Stimulated activated CD4-positive, alpha-beta T cell treated with anti-CD3 and anti-CD28 coated beads, Interleukin-4, amount 100 ng/mL, for 1 hour (primary cell): ENCODE measurements around the gene IRF3.

Source experiments
- DNase-seq: peaks from one replicate; pipeline ENCODE4 v3.0.0-alpha.2; 2020

IRF3 gene

DNA sequence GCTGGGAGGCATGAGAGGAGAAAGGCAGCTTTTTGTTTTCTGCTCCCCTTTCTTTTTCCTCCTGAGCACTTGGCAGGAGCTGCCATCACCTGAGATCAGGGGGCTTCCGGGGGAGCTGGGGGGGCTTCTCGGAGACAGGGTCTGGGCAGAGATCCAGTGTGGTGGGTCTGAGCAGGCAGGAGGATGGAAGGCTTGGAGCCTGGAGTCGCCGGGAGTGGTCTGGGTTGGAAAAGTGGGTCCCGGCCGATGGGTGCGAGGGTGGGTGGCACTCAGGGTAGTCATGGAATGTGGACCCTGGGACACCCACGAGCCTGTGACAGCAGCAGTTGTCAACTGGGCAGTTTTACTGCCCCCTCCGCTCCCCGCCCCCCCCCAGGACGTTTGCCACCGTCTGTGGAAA is 21.5 kb upstream of the IRF3 start:
- no peak for DNase-seq

DNA sequence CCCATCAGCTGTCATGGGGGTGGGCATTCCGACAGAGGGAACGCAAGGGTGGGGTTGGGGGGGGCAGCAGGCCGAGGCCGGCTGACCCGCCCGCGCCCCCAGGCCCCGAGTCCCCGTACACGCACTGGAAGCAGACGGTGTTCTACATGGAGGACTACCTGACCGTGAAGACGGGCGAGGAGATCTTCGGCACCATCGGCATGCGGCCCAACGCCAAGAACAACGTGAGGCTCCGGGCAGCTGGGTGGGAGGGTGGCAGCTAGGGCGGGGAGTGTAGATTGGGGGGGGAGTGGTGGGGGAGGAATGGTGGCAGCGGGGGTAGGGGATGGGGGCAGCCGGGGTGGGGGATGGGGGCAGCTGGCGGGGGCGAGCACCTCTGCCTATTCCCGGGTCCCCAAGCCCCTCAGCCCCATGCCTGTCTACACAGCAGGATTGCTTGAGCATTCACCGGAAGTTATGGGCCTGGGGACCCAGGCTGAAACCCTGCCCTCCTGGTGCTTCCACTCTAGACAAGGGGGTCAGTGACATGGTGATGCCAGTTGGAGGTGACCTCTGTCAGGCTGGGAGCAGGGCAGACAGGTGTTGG is 20.9 kb upstream of the IRF3 start:
- DNase-seq = no peak

DNA sequence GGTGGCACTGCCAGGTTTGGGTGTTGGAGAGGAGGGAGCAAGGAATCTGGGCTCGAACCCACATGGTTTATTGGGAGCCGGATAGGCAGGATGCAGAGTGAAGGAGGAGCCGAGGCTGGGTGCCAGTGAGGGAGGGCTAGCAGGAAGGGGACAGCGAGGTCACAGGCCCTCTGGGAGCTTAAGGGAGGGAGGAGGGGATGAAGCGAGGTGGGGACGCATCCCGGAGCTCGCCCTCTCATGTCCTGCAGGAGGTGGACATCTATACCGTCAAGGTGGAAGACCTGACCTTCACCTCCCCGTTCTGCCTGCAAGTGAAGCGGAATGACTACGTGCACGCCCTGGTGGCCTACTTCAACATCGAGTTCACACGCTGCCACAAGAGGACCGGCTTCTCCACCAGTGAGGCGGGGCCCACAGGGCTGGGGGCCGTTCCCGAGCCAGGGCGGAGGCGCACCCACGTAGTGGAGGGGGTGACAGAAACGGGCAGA is 20.2 kb upstream of the IRF3 start:
- DNase-seq = no peak

- DNase-seq = no peak
Observed at GRCh38 chr19:49684983-49685553, 19.4 kb upstream of the IRF3 start.

DNA sequence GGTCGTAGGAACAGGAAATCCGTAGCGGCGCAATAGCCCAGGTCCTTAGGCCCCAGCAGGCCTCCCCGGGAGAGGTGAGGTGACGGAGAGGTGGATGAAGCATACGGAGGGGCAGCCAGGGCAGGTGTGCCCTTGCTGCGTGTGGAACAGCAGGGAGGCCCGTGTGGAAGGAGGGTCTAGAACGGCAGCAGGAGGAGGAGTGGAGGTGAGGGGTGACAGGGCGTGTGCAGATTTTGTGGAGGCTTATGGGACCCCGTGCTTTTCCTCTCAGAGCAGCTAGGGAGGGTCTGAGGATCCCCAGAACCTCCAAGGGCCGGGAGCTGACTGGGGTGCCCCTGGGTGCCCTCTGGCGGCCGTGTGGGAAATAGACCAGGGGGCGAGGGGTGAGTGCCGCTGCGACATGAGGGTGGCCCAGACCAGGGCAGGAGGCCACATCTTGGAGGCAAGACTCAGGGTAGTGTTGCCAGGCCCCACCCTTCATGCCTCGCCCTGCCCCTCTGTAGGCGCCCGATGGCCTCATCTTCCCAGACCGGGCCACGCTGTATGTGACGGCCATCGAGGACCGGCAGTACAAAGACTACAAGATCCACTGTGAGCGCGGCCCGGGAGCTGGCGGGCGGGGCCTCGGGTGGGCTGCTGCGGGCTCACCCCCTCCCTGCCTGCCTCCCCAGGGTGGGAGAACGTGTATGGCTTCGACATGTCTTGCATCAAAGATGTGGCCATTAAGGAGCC is 18.8 kb upstream of the IRF3 start:
- DNase-seq = no peak

- no peak for DNase-seq
Observed at GRCh38 chr19:49683814-49684250, 18.2 kb upstream of the IRF3 start.

DNA sequence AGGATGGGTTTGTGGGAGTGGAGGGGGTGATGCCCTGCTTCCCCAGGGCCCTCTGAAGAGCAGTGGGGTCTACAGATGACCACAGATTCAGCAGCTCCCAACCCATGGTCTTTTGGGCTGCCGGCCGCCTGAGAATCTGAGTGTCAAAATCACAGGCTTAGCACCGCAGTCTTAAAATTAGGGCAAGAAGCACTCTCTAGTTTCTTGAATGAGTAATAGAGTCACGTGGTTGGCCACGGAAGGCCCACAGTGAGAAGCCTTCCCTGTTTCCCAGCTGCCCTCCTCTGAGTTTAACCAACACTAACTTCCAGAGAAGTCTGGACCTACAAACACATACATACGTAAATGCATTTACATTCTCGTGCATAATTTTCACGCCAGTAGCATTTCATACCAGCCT is 16.6 kb upstream of the IRF3 start:
- no peak for DNase-seq

- no peak for DNase-seq
Observed at GRCh38 chr19:49681830-49682229, 16.2 kb upstream of the IRF3 start.

GRCh38 chr19:49680421-49681351 is 15.0 kb upstream of the IRF3 start:
- DNase-seq = peak; percentile 97

DNA sequence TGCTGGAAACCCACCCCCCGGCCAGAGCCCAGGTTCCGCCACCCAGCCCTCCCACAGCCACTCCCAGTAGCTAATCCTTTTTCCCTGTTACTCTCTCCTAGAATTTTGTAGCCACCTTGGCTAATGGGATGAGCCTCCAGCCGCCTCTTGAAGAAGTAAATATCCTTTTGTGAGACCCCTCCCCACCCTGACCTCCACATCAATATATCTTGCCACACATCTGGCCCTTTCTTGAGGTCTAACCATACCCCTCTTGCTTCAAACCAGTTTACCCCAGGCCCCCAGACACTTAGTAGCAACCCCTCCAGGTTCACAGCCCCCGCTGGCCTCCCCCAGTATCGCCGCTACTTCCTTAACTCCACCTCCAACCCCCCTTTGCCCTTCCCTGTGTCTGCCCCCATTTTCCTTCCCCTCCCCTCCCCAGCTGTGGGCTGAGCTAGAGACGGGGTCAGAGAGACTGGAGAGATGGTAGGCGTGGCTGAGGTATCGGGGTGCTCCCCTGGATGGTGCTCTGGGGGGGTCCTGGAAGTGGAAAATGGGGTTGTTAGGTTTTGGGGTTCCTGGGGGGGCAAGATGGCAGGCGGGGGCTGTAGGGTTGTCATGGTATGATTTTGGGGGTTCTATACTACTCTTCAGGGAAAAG is 14.2 kb upstream of the IRF3 start:
- no peak for DNase-seq

- DNase-seq = no peak
Observed at GRCh38 chr19:49678985-49679770, 13.5 kb upstream of the IRF3 start.

DNA sequence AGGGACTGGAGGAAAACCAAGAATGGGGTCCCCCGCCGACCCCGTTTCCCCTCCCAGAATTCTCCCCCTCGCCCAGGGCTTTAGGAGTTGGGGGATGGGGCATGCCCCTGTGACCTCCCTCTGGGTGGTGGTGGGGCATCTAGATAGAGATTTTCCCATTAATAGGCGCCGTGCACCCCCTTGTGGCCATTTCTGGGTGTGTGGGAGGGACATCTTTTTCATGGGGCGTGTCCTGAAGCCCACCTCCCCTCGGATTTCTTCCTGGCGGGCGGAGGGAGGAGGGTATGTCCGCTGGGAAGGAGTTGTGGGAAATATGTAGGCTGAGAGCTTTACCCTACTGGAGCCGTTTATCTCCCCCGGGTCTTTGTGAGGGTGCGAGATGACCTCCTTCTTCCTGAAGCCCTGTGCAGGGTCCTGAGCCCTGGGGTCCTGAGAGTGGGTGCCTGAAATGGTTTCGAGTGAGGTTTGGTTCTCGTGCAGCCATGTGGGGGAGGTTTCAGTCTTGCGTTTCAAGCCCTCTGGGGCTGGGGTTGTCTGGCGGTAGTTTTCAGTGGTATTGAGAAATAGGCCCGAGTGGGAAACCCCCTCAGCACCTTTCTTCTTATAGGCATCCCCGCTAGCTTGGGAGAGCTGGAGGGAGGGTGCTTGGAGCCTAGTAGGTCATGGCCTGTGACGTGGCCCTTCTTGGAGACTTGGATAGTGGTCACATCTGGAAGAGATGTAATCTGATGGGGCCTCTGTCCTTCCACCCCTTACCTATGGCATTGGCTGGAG is 12.4 kb upstream of the IRF3 start:
- DNase-seq = peak; percentile 81

DNA sequence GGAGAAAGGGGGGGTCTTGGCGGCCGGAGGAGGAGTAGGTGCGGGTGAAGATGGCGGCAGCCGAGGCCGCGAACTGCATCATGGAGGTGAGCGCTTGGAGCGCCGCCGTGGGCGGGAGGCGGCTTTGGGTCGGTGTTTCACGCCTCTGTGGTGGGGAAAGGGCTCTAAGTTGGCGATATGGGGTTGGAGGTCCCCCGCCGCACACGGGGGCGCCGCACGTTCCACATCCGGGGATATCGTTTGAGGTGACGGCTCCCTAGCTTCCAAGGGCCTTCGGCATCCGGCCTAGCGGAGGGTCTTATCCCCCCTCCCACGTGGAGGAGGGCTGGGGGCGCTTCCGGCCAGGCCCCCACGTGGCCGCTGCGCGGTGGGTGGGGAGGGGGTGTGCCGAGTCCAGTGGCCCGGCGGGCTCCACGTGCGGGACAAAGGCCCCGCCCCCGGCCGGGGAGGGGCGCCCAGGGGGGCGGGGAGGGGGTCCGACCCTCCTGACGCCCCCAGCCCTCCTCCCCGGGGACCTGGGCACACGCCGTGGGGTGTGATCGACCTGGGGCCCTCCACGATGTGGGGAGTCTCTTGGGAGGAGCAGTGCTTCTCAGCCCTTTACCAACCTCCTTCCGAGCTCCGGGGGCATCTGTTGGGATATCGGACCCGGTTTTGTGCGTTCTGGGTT is 11.7 kb upstream of the IRF3 start, which contains the start of gene PRMT1:
PRMT1 (plus strand) TSS at position 41 of the 670 bp plus-strand sequence; CDS start at position 51, 10 bp downstream.
- DNase-seq = peak; percentile 57

DNA sequence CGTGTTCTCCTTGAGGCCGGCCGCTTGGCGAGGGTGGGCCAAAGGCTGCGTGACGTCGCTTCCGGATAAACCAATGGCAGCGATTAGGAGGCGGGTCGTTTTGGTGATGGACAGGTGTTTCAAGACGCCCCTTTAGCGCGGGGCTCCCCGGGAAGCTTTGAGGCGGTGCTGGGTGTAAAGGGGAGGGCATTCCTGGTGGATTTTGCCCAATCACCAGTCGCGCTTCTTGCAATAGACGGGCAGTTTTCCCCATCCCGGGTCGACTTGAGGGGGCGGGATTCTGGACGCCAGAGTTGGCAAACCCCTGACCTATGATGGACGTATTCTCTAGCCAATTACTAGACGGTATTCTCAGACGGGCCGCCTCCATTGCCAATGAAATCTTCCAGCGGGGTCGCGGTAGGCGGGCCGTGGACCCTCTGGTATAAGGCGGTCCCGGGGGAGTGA is 11.2 kb upstream of the IRF3 start:
- DNase-seq = peak; percentile 97

- no peak for DNase-seq
Observed at GRCh38 chr19:49676136-49676783, 10.6 kb upstream of the IRF3 start.

GRCh38 chr19:49672131-49672919 is 6.7 kb upstream of the IRF3 start:
- peak; percentile 79 for DNase-seq

GRCh38 chr19:49669516-49669915 is 3.9 kb upstream of the IRF3 start:
- no peak for DNase-seq

- DNase-seq = no peak
Observed at GRCh38 chr19:49667473-49667872, 1.8 kb upstream of the IRF3 start.

DNA sequence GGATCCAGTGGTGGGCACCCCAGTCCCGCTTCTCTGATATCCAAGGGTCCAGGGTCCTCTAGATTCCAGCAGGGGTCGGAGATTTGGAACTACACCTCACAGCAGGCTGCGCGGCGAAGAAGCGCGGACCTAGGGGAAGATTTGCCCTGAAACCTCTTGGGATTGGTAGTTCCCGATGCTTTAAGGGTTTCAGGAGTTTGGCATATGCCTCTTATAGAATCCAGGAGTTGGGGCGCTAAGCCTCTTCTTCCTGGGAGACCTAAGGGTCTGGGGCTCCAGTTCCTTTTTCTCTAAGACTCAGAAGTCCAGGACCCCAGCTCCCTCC is 425 bp upstream of the IRF3 start:
- DNase-seq = no peak
